ENCODE results near the gene WDR70. TPM values are rescaled to one million over a fixed set of nuclear protein-coding genes. Genes with fewer than 3 reads are reported as not detected.
"Not testable (repeated sequence)": the region's sequence is repeated elsewhere in the genome, so short reads cannot be mapped to it uniquely, and the experiment has no call there.

Gene WDR70
- total RNA-seq, 4 donors from 2014 or later, result 18.9 to 106 (median 34.9) TPM

GRCh38 chr5:37792975-37793631, 414.0 kb downstream of the WDR70 start:
- no peak for DNase-seq
- Histone ChIP-seq H3K27me3 (no peaks in the 10 kb centered on the region), H3K36me3 (no peaks in the 10 kb centered on the region), H3K27ac (no peak overlapping the region), H3K9me3 (no peaks in the 10 kb centered on the region), H3K4me1 (no peaks in the 10 kb centered on the region), H3K4me3 (no peak overlapping the region)
- no peak for TF ChIP-seq POLR2A (IDR thresholded peaks at IDR 0.05)
- TF ChIP-seq CTCF (IDR thresholded peaks at IDR 0.05), result no peak

- not testable (repeated sequence) for H3K36me3 ChIP-seq, H3K27ac ChIP-seq, H3K4me3 ChIP-seq, DNase-seq, H3K9me3 ChIP-seq, H3K4me1 ChIP-seq, H3K27me3 ChIP-seq
Measured at GRCh38 chr5:37795292-37795691, 416.2 kb downstream of the WDR70 start.

- not testable (repeated sequence) for H3K27ac ChIP-seq, DNase-seq, H3K36me3 ChIP-seq, H3K9me3 ChIP-seq, H3K4me1 ChIP-seq, H3K4me3 ChIP-seq, H3K27me3 ChIP-seq
Measured at GRCh38 chr5:37796435-37796834, 417.3 kb downstream of the WDR70 start.

- no peak overlapping the region for H3K27ac ChIP-seq
- H3K4me3 ChIP-seq, result no peak overlapping the region
- DNase-seq, result no peak
- no peaks in the 10 kb centered on the region for H3K36me3 ChIP-seq
- H3K4me1 ChIP-seq, result no peaks in the 10 kb centered on the region
- no peak for TF ChIP-seq POLR2A (IDR thresholded peaks at IDR 0.05)
- no peak for TF ChIP-seq CTCF (IDR thresholded peaks at IDR 0.05)
- no peaks in the 10 kb centered on the region for H3K27me3 ChIP-seq
- no peaks in the 10 kb centered on the region for H3K9me3 ChIP-seq
Measured at GRCh38 chr5:37799865-37800421, 420.8 kb downstream of the WDR70 start.

- Histone ChIP-seq H3K4me3 (no peak overlapping the region), H3K27me3 (no peaks in the 10 kb centered on the region), H3K27ac (no peak overlapping the region), H3K9me3 (no peaks in the 10 kb centered on the region), H3K4me1 (no peaks in the 10 kb centered on the region), H3K36me3 (no peaks in the 10 kb centered on the region)
- no peak for TF ChIP-seq CTCF (IDR thresholded peaks at IDR 0.05)
- TF ChIP-seq POLR2A (IDR thresholded peaks at IDR 0.05), result no peak
- no peak for DNase-seq
Measured at GRCh38 chr5:37801521-37801920, 422.4 kb downstream of the WDR70 start.

Small RNA genes lying within 50 kb of the gene (small RNA-seq; reads per million reads assigned to genes)
- gene RNU6-1190P (0 reads per million in 2 donors), gene RNU6-484P (0 reads per million in 2 donors)

Other genes with a start within 250 kb of the WDR70 start
- gene CPLANE1, start 129.9 kb upstream of the WDR70 start, total RNA-seq, result 10 to 100 TPM; 14.0 to 65.2 (median 21.3) TPM
- 10 to 100 TPM; 15.6 to 31.4 (median 16.4) TPM for gene NUP155, start 8.2 kb upstream of the WDR70 start, total RNA-seq

Data from Peyer's patch (tissue), 4 donors.